ENCODE measurements around the gene RHOB.

The RHOB gene

DNA sequence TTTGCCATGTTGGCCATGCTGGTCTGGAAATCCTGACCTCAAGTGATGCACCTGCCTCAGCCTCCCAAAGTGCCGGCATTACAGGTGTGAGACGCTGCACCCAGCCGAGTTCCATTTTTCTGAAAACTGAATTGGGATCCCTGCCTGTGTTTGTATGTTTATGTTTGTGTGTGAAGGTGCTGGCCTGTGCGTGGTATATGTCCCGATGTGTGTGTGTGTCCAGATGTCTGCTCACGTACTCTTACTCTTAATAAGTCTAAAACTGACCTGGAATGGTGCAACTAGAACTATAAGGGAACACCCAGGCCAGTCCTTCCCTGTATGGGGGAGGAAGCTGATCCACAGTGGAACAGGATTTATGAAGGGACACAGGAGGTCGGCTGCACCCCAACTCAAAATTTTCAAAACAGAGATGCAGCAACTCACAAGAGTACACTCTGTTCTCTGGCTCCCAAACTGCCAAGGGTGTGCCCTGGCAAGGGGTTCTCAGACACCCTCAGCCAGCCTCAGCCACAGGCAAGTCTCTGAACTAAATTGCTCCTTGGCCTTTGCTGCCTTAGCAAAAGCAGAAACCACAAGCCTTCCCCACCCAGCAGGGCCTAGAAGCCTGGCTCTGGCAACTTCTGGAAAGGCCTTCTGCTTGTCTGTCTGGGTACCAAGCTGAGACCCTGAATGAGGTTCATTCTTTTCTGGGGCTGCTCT lies 36.5 kb downstream of the RHOB start:
- Histone ChIP-seq H4K20me1 (ENCODE audit: control insufficient read depth, insufficient read depth, low read depth, low read length) (no peaks in the 10 kb centered on the region), H3K79me2 (ENCODE audit: control insufficient read depth, low read length) (no peaks in the 10 kb centered on the region), H3K4me1 (ENCODE audit: control insufficient read depth, low read length) (no peaks in the 10 kb centered on the region), H3K27me3 (ENCODE audit: control insufficient read depth, low read length) (peaks cover 10% of the 10 kb centered on the region), H3K9me3 (ENCODE audit: control insufficient read depth, insufficient read depth, low read length) (no peaks in the 10 kb centered on the region), H3F3A (ENCODE audit: control insufficient read depth, insufficient read depth) (no peaks in the 10 kb centered on the region), H3K27ac (ENCODE audit: low read depth, low read length) (no peak overlapping the region), H3K4me2 (ENCODE audit: low read length) (no peak overlapping the region), H3K9me2 (replicated peaks; ENCODE audit: control insufficient read depth, low read length) (no peaks in the 10 kb centered on the region), H3K36me3 (ENCODE audit: control insufficient read depth, low read length) (no peaks in the 10 kb centered on the region), H3K4me3 (ENCODE audit: low read length) (no peak overlapping the region)
- TF ChIP-seq, protein P1, sequence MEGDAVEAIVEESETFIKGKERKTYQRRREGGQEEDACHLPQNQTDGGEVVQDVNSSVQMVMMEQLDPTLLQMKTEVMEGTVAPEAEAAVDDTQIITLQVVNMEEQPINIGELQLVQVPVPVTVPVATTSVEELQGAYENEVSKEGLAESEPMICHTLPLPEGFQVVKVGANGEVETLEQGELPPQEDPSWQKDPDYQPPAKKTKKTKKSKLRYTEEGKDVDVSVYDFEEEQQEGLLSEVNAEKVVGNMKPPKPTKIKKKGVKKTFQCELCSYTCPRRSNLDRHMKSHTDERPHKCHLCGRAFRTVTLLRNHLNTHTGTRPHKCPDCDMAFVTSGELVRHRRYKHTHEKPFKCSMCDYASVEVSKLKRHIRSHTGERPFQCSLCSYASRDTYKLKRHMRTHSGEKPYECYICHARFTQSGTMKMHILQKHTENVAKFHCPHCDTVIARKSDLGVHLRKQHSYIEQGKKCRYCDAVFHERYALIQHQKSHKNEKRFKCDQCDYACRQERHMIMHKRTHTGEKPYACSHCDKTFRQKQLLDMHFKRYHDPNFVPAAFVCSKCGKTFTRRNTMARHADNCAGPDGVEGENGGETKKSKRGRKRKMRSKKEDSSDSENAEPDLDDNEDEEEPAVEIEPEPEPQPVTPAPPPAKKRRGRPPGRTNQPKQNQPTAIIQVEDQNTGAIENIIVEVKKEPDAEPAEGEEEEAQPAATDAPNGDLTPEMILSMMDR (IDR thresholded peaks at IDR 0.05; ENCODE audit: low read depth, low read length, poor library complexity, severe bottlenecking): no peak
- TF ChIP-seq EZH2phosphoT487 (IDR thresholded peaks at IDR 0.05; ENCODE audit: borderline replicate concordance, low read length): no peak

GRCh38 chr2:20484034-20484617 lies 37.3 kb downstream of the RHOB start:
- H3K36me3 ChIP-seq (ENCODE audit: control insufficient read depth, low read length): no peaks in the 10 kb centered on the region
- no peaks in the 10 kb centered on the region for H3K9me3 ChIP-seq (ENCODE audit: control insufficient read depth, insufficient read depth, low read length)
- no peak overlapping the region for H3K27ac ChIP-seq (ENCODE audit: low read depth, low read length)
- H3K27me3 ChIP-seq (ENCODE audit: control insufficient read depth, low read length): peaks cover 11% of the 10 kb centered on the region
- H3K4me1 ChIP-seq (ENCODE audit: control insufficient read depth, low read length): no peaks in the 10 kb centered on the region
- no peak for TF ChIP-seq EZH2phosphoT487 (IDR thresholded peaks at IDR 0.05; ENCODE audit: borderline replicate concordance, low read length)
- TF ChIP-seq, protein P1 (IDR thresholded peaks at IDR 0.05; ENCODE audit: low read depth, low read length, poor library complexity, severe bottlenecking): no peak
- H4K20me1 ChIP-seq (ENCODE audit: control insufficient read depth, insufficient read depth, low read depth, low read length): no peaks in the 10 kb centered on the region
- no peak overlapping the region for H3K4me3 ChIP-seq (ENCODE audit: low read length)
- H3K79me2 ChIP-seq (ENCODE audit: control insufficient read depth, low read length): no peaks in the 10 kb centered on the region
- no peak overlapping the region for H3K4me2 ChIP-seq (ENCODE audit: low read length)
- H3F3A ChIP-seq (ENCODE audit: control insufficient read depth, insufficient read depth): no peaks in the 10 kb centered on the region
- no peaks in the 10 kb centered on the region for H3K9me2 ChIP-seq (replicated peaks; ENCODE audit: control insufficient read depth, low read length)

GRCh38 chr2:20484810-20485611 lies 38.1 kb downstream of the RHOB start:
- Histone ChIP-seq H3K4me2 (ENCODE audit: low read length) (no peak overlapping the region), H3K9me3 (ENCODE audit: control insufficient read depth, insufficient read depth, low read length) (no peaks in the 10 kb centered on the region), H3K4me1 (ENCODE audit: control insufficient read depth, low read length) (no peaks in the 10 kb centered on the region), H3K4me3 (ENCODE audit: low read length) (no peak overlapping the region), H3K27ac (ENCODE audit: low read depth, low read length) (no peak overlapping the region), H3F3A (ENCODE audit: control insufficient read depth, insufficient read depth) (no peaks in the 10 kb centered on the region), H3K36me3 (ENCODE audit: control insufficient read depth, low read length) (no peaks in the 10 kb centered on the region), H4K20me1 (ENCODE audit: control insufficient read depth, insufficient read depth, low read depth, low read length) (no peaks in the 10 kb centered on the region), H3K9me2 (replicated peaks; ENCODE audit: control insufficient read depth, low read length) (no peaks in the 10 kb centered on the region), H3K79me2 (ENCODE audit: control insufficient read depth, low read length) (no peaks in the 10 kb centered on the region), H3K27me3 (ENCODE audit: control insufficient read depth, low read length) (peaks cover 11% of the 10 kb centered on the region)
- TF ChIP-seq, protein P1 (IDR thresholded peaks at IDR 0.05; ENCODE audit: low read depth, low read length, poor library complexity, severe bottlenecking): no peak
- no peak for TF ChIP-seq EZH2phosphoT487 (IDR thresholded peaks at IDR 0.05; ENCODE audit: borderline replicate concordance, low read length)
